HG03575 (cell line): ENCODE measurements around the gene LXN.
A peak's percentile ranks its signal among the peaks of the same experiment; 100 is the strongest.
"Not testable (repeated sequence)": the region's sequence is repeated elsewhere in the genome, so short reads cannot be mapped to it uniquely, and the experiment has no call there.

ENCODE experiments used
- ATAC-seq: cut with Tn5 transposase; IDR thresholded peaks from one replicate; pipeline ENCODE4 v1.9.1; 2021; ENCODE audit not compliant: unreplicated experiment, insufficient number of reproducible peaks, low FRiP score; ENCODE audit errors: extremely low read depth

The LXN gene, protein sequence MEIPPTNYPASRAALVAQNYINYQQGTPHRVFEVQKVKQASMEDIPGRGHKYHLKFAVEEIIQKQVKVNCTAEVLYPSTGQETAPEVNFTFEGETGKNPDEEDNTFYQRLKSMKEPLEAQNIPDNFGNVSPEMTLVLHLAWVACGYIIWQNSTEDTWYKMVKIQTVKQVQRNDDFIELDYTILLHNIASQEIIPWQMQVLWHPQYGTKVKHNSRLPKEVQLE

DNA sequence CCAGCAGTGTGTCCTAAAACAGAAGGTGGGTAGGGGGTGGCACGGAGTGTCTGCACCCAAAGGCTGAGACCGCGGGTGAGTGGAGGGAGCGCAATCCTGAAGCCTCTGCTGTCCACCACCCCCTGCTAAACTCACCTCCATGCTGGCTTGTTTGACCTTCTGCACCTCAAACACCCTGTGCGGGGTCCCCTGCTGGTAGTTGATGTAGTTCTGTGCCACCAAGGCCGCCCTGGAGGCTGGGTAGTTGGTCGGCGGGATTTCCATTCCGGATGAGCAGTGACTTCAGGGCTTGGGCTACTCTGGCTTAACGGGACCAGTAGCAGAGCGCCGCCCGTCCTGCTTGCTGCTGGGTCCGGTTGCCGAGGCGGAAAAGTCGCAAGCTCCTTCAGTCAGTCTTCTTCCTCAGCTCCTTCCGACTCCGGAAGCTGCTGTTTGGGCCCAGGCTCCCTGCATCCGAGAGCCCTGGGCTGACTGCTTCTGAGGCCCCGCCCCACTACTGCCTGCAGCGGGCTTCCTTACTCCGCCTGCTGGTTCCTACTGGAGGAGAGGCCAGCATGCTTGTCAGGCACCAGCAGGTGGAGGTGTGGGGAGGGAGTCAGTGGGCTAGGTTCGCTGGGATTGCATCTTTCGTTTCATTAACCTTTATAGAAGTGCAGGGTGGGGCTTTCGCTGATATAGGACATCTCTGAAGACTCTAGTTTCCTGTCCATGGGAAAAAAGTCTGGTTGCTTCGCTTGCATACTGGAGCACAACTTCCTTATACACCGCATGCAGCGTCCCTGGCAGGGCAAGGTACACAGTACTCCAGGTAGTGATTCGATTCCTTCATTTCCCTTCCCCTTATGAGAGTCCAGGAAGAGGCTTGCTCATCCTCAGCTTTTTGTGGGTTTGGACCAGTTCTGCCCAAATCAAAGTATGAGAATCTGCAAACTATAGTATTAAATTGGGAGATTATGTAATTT, at the start of gene LXN:
LXN (minus strand) TSS at position 434 of the 962 bp plus-strand sequence; CDS start at position 264, 170 bp downstream.
- peak; percentile 96 for ATAC-seq

DNA sequence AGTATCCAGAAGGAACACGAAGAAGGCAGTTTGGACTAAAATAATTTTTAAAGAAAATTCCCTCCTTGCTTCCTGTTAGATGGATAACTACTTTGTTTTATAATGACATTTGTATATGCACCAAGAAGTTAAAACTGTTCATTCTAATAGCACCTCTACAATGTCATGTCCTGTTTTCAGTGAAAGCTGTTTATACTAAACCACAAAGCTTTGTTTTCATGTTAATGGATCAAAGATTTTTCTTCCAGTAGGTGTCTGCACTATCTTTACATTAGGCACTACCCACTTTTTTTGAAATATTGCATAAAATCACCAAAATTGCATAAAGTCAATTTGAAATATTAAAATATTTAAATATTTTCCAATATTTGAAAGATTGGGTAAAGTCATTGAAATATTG, 49.7 kb upstream of the LXN start:
- ATAC-seq: no peak

GRCh38 chr3:158718490-158719170, 46.2 kb upstream of the LXN start:
- ATAC-seq: no peak

DNA sequence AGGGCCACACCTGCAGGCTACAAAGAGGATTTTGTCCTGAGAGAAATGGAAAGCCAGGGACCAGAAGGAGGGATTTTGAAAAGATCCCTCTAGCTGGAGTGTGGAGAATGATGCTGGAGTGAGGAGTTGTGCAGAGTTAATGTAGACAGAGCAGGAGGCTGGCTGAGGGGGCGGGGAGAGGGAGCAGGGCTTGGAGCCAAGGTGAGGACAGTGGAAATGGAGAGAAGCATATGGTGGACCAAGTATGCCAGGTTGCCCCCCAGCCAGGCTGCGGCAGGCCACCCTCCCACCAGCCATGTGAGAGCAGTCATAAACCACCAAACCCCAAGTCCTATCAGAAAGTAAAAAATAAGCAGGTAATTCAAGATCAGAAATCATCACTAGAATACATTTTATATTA, 45.1 kb upstream of the LXN start:
- ATAC-seq: no peak

DNA sequence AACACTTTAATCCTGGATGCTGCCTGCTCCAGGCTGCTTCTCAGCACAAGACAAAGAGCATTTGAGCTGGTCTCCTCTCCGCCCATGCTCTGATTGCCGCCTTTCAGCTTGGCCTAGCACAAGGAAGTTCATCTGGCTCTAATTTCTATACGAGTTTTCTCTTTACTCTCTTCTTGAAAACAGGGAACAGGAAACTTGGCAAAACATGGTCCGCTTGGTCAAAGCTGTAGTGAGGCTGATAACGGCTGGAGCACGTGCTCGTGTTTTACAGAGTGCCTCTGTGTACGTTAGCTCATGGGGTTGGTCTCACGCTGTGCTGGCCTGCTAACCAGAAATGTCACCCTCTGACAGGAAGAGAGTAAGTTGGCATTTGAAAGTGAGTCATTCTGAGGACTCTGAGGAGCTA, 40.6 kb upstream of the LXN start:
- no peak for ATAC-seq

DNA sequence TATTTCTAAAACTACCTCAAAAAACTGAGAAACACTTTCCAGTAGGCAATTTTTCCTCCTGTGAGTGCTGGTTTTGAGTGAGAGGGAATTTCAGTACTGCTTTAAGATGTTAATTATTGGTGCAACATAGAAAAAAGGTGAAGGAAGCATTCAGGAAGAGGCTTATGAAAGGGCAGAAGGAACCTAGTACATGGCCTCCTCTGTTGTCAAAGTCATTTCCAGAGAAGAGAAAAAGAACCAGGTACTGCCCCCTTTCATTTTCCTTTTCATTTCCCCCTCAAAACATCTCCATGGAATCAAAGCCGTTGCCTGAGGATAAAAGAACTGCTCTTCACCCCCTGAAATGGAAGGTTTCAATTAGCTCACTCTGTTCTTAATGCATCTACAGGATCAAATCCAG, 40.0 kb upstream of the LXN start:
- no peak for ATAC-seq

- ATAC-seq: no peak
These were observed 39.4 kb upstream of the LXN start for GRCh38 chr3:158711886-158712285.

GRCh38 chr3:158710601-158711000, 38.2 kb upstream of the LXN start:
- no peak for ATAC-seq

- no peak for ATAC-seq
These were observed 37.2 kb upstream of the LXN start for GRCh38 chr3:158709666-158710083.

- no peak for ATAC-seq
These were observed 31.1 kb upstream of the LXN start for GRCh38 chr3:158703566-158703965.

DNA sequence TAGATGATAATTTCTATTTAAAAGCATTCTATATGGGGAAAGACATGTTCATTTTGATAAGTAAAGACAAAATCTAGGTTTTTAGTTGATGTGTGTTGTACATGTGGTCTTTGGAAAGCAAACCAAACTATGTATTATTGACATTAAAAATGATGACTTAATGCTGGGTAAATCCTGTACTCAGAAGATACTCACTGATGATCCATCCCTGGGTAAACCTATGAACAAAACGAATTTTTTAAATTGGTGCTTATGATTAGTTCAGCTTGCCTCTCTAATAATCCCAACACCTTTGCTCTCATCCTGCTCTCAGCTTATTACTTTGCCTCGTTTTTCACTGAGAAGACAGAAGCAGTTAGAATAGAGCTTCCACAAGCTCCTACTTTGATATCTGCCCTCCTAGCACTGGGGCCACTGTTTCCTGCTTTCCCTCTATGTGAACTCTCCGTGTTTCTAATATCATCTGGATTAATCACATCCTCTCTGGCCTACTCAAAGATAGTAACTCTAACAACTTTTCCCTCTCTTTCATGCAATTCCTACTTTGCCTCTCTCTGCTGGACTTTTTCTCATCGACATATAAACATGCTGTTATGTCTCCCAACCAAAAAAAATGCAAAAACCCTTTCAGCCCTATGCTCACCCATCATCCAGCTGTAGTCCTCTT, 30.5 kb upstream of the LXN start:
- no peak for ATAC-seq

- ATAC-seq: no peak
These were observed 29.1 kb upstream of the LXN start for GRCh38 chr3:158701420-158702065.

DNA sequence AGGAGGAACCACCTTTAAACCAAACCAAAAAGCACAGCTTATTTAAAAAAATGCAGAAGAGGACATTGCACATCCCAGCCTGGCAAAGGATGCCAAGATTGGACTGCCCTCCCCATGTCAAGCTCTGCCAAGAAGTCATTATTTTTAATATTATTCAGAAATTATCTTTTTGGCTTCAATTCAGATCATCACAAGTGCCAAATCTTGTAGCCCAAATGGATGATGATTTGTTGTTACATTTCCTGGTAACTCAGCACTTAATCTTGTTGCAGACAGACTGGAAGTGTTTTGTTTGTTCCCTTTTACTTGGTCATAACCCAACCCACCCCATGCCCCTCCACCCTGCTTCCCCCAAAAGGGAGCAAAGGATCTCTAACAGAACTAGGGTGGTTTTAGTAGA, 28.1 kb upstream of the LXN start:
- ATAC-seq: no peak

- no peak for ATAC-seq
These were observed 24.2 kb upstream of the LXN start for GRCh38 chr3:158696618-158697017.

DNA sequence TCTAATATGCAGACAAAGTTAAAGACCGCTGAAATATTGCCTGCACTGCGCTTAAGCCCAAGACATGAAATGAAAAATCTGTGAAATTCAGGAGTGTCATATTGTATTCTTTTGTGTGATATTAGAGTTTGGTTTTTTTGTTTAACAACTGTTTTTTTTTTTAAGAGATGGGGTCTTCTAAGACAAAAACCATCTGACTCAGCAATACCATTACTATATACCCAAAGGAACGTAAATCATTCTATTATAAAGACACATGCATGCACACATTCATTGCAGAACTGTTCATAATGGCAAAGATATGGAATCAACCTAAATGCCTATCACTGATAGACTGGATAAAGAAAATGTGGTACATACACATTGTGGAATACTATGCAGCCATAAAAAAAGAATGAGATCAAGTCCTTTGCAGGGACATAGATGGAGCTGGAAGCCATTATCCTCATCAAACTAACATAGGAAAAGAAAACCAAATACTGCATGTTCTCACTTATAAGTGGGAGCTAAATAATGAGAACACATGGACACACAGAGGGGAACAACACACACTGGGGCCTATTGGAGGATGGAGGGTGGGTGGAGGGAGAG, 21.5 kb upstream of the LXN start:
- ATAC-seq: not testable (repeated sequence)

GRCh38 chr3:158685159-158685558, 12.7 kb upstream of the LXN start:
- no peak for ATAC-seq

DNA sequence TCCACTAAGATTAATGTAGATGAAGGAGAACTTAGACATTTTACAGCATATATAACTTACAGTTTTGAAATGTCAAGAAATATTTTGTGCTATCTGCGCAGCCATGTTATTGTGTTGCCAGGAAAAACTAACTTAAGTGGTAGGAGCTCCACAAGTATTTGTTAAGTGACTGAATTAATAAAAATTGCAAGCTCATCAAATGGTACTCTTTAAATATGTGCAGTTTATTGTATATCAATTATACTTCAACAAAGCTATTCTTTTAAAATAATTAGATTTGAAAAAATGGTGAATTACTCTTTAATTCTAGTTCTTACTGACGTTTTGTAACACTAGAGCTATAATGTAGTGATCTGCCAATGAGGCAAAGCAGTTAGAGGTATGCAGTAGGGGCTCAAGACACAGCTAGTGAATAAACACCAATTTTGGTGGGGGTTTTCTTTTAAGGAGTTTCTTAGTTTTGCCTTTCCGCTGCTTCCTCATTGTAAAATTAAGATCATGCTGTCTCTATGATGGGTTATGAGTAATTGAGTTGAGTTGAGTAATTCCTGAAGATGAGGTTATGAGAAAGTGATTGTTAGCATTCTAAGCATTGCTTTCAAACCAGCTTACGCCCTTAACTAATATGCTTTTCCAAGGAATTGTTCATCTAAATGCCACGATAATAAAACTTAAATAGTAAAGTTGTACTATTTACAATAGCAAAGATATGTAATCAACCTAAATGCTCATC, 10.9 kb upstream of the LXN start:
- ATAC-seq: no peak

DNA sequence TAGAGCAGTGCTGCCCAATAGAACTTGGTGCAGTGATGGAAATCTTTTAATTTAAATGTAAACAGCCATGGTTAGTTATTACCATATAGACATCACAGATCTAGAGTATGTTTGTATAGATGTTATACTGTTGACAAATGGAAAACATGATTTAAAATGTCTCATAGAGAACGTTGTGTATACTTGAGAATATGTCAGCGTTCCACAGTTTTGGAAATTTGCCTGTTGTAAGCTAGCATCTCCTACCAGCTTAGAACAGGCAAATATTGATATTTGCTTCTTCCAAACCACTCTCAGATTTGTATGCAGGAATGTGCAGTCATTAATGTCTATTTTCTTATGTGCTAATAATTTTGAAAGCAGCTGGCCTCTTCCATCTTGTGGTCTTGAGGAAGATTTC, 8.4 kb upstream of the LXN start:
- ATAC-seq: no peak
